H1 (cell line): Measurements from ENCODE around the gene KAT14. TPM values are rescaled to one million over a fixed set of nuclear protein-coding genes. Genes with fewer than 3 reads are reported as not detected.
"Not testable (repeated sequence)": the region's sequence is repeated elsewhere in the genome, so short reads cannot be mapped to it uniquely, and the experiment has no call there.

Experiments
- CTCF ChIA-PET: fragments of 300-600 bp; sonication (Branson Sonifier 250); formaldehyde crosslinking; loops from one replicate; lab custom pipeline; 2021; ENCODE audit not compliant: partially characterized antibody; lab: Charles Lee
- POLR2A ChIA-PET: fragments of 300-600 bp; sonication (Branson Sonifier 250); formaldehyde crosslinking; loops from one replicate; lab custom pipeline; 2021; ENCODE audit warnings: inconsistent platforms; ENCODE audit not compliant: partially characterized antibody; lab: Charles Lee
- DNase-seq, 2 experiments: peaks; one replicate each; pipeline versions ENCODE4 v3.0.0 to v3.0.0-alpha.2; 2010 to 2022; ENCODE audit warnings: low spot score in 2 of 2, low read depth in 1 of 2, mixed read lengths in 1 of 2
- FAIRE-seq: peaks from 2 replicates; lab custom pipeline; 2011; peaks lifted over from hg19 to GRCh38; lab: Jason Lieb, UNC
- H2AFZ ChIP-seq: 2 replicates; pipeline ENCODE4 v1.8.1; 2012; ENCODE audit warnings: low read length, inconsistent platforms
- H2AK5ac ChIP-seq: 2 replicates; pipeline ENCODE4 v1.6.1; 2013; ENCODE audit warnings: low read depth, low read length
- H2BK120ac ChIP-seq: replicated peaks from 2 replicates; pipeline ENCODE3; 2013; ENCODE audit warnings: low read depth, low read length, inconsistent platforms
- H2BK12ac ChIP-seq: 2 replicates; pipeline ENCODE4 v1.6.1; 2013; ENCODE audit warnings: low read depth, low read length
- H2BK15ac ChIP-seq: 2 replicates; pipeline ENCODE4 v1.6.1; 2013; ENCODE audit warnings: low read length
- H2BK20ac ChIP-seq: 2 replicates; pipeline ENCODE4 v1.6.1; 2013; ENCODE audit warnings: low read length
- H2BK5ac ChIP-seq: 2 replicates; pipeline ENCODE4 v1.6.1; 2013; ENCODE audit warnings: low read depth, low read length
- H3K14ac ChIP-seq: 2 replicates; pipeline ENCODE4 v1.6.1; 2013; ENCODE audit warnings: inconsistent platforms; ENCODE audit not compliant: insufficient read length
- H3K18ac ChIP-seq: 2 replicates; pipeline ENCODE4 v1.6.1; 2013; ENCODE audit warnings: low read length; ENCODE audit errors: extremely low read depth
- H3K23ac ChIP-seq: 2 replicates; pipeline ENCODE4 v1.6.1; 2013; ENCODE audit warnings: inconsistent platforms; ENCODE audit not compliant: insufficient read length
- H3K23me2 ChIP-seq: 2 replicates; pipeline ENCODE4 v1.6.1; 2013; ENCODE audit warnings: low read depth, low read length
- H3K27ac ChIP-seq: 2 replicates; pipeline ENCODE4 v1.6.1; 2011; ENCODE audit warnings: low read depth, low read length, inconsistent platforms
- H3K27me3 ChIP-seq, 4 experiments: replicated peaks in 1 of 4; 1 replicate in 1 of 4; 2 replicates in 3 of 4; pipeline versions ENCODE4 v1.6.1 to v1.8.1; 2011 to 2013; ENCODE audit warnings: low read length in 3 of 4, mild to moderate bottlenecking in 3 of 4, inconsistent platforms in 2 of 4, mixed read lengths in 2 of 4, moderate library complexity in 1 of 4; ENCODE audit not compliant: control insufficient read depth in 3 of 4, insufficient read depth in 3 of 4; ENCODE audit errors: extremely low read depth in 1 of 4
- H3K36me3 ChIP-seq, 4 experiments: 2 replicates each; pipeline versions ENCODE4 v1.6.1 to v1.8.1; 2011 to 2013; ENCODE audit warnings: mild to moderate bottlenecking in 4 of 4, low read length in 3 of 4, moderate library complexity in 2 of 4, control low read depth in 1 of 4, inconsistent platforms in 1 of 4; ENCODE audit not compliant: insufficient read depth in 4 of 4, control insufficient read depth in 2 of 4
- H3K4ac ChIP-seq: replicated peaks from 2 replicates; pipeline ENCODE3; 2013; ENCODE audit warnings: low read length, low read depth, mixed read lengths, inconsistent platforms; ENCODE audit not compliant: insufficient read length
- H3K4me1 ChIP-seq, 4 experiments: replicated peaks in 1 of 4; 1 replicate in 1 of 4; 2 replicates in 3 of 4; pipeline versions ENCODE4 v1.6.1 to v1.8.1; 2011 to 2013; ENCODE audit warnings: low read length in 3 of 4, inconsistent platforms in 2 of 4, mixed read lengths in 1 of 4; ENCODE audit not compliant: insufficient read depth in 4 of 4, control insufficient read depth in 3 of 4
- H3K4me2 ChIP-seq, 2 experiments: 2 replicates each; pipeline versions ENCODE4 v1.6.1 to v1.8.1; 2011 to 2013; ENCODE audit warnings: low read depth in 2 of 2, low read length in 2 of 2, control low read depth in 1 of 2, inconsistent platforms in 1 of 2, mild to moderate bottlenecking in 1 of 2; ENCODE audit not compliant: insufficient read depth in 1 of 2
- H3K4me3 ChIP-seq, 4 experiments: fragments of 200-600, 300-600 bp in 1 of 4; sonication (generic), shearing (Covaris generic), sonication (Bioruptor Twin) in 1 of 4; 2 replicates each; pipeline versions ENCODE4 v1.5.1 to v1.8.1; 2011 to 2016; ENCODE audit warnings: low read length in 4 of 4, low read depth in 3 of 4, control low read depth in 2 of 4, inconsistent platforms in 2 of 4, mild to moderate bottlenecking in 2 of 4, mixed read lengths in 1 of 4, moderate library complexity in 1 of 4; ENCODE audit not compliant: insufficient read depth in 2 of 4; ENCODE audit errors: extremely low read depth in 1 of 4
- H3K56ac ChIP-seq: replicated peaks from 2 replicates; pipeline ENCODE3; 2013; ENCODE audit warnings: low read depth, mild to moderate bottlenecking, mixed read lengths, low read length, inconsistent platforms; ENCODE audit not compliant: insufficient read length
- H3K79me1 ChIP-seq: 2 replicates; pipeline ENCODE4 v1.6.1; 2013; ENCODE audit warnings: low read depth, low read length, control low read depth
- H3K79me2 ChIP-seq, 2 experiments: 2 replicates each; pipeline versions ENCODE4 v1.6.1 to v1.8.1; 2012 to 2013; ENCODE audit warnings: low read length in 2 of 2, mild to moderate bottlenecking in 2 of 2, inconsistent platforms in 1 of 2; ENCODE audit not compliant: insufficient read depth in 2 of 2, control insufficient read depth in 1 of 2
- H3K9ac ChIP-seq, 4 experiments: replicated peaks in 1 of 4; 1 replicate in 1 of 4; 2 replicates in 3 of 4; pipeline versions ENCODE4 v1.6.1 to v1.8.1; 2011 to 2013; ENCODE audit warnings: low read depth in 3 of 4, low read length in 3 of 4, control low read depth in 2 of 4, mild to moderate bottlenecking in 2 of 4, moderate library complexity in 2 of 4, inconsistent platforms in 1 of 4; ENCODE audit errors: extremely low read depth in 1 of 4
- H3K9me3 ChIP-seq, 2 experiments: 2 replicates each; pipeline versions ENCODE4 v1.6.1 to v1.8.1; 2012 to 2013; ENCODE audit warnings: mild to moderate bottlenecking in 2 of 2, moderate library complexity in 2 of 2, control low read depth in 1 of 2, inconsistent platforms in 1 of 2, low read depth in 1 of 2, low read length in 1 of 2, mixed read lengths in 1 of 2; ENCODE audit not compliant: insufficient read depth in 2 of 2
- H4K20me1 ChIP-seq, 2 experiments: replicated peaks in 1 of 2; 2 replicates each; pipeline versions ENCODE3 to v1.8.1; 2011 to 2013; ENCODE audit warnings: inconsistent platforms in 2 of 2, low read length in 2 of 2, mild to moderate bottlenecking in 1 of 2; ENCODE audit not compliant: insufficient read depth in 2 of 2, control insufficient read depth in 1 of 2
- H4K5ac ChIP-seq: 2 replicates; pipeline ENCODE4 v1.6.1; 2013; ENCODE audit warnings: low read length, low read depth, mixed read lengths, inconsistent platforms; ENCODE audit not compliant: insufficient read length
- H4K8ac ChIP-seq: 2 replicates; pipeline ENCODE4 v1.8.0; 2013; ENCODE audit warnings: mild to moderate bottlenecking, moderate library complexity, low read length, inconsistent platforms; ENCODE audit not compliant: insufficient read depth; ENCODE audit errors: extremely low read depth
- H4K91ac ChIP-seq: replicated peaks from 2 replicates; pipeline ENCODE3; 2013; ENCODE audit warnings: low read length, mixed read lengths, inconsistent platforms; ENCODE audit not compliant: insufficient read length
- SIN3A ChIP-seq, 2 experiments: IDR thresholded peaks in 1 of 2; conservative IDR thresholded peaks in 1 of 2; 2 replicates each; pipeline ENCODE4 v1.6.1; 2011 to 2012; ENCODE audit warnings: low read length in 2 of 2, improper control_type of control experiment in 1 of 2, low read depth in 1 of 2, mild to moderate bottlenecking in 1 of 2
- SP1 ChIP-seq: IDR thresholded peaks from 2 replicates; pipeline ENCODE4 v1.6.1; 2011; ENCODE audit warnings: low read depth, low read length
- SRF ChIP-seq: IDR thresholded peaks from 2 replicates; pipeline ENCODE4 v1.6.1; 2011; ENCODE audit warnings: mild to moderate bottlenecking, low read depth, low read length, moderate library complexity
- polyA plus RNA-seq, 7 experiments: library from polyadenylated mRNA; depleted of rRNA in 3 of 7; stranded (reverse) in 5 of 7; unstranded in 2 of 7; fragments of >200 nt in 5 of 7; fragments of 200-250 nt in 2 of 7; gene quantifications; 1 replicate in 5 of 7; 2 replicates in 1 of 7; 4 replicates in 1 of 7; pipeline versions ENCODE4 v1.2.1 to v1.2.3, GENCODE V29; 2011 to 2013; ENCODE audit warnings: missing spikeins in 2 of 7, mixed read lengths in 2 of 7
- total RNA-seq: library from RNA; stranded (reverse); fragmentation: NEBNext Ultra II Directional; extraction: Animal tissue kit (Norgen Biotek cat#: 25700); gene quantifications from 2 replicates; pipeline ENCODE4 v1.2.1, GENCODE V29; 2021

Gene KAT14
- total and polyA plus RNA-seq, 2 of the 8 experiments (the other 6 are each of a cell fraction or from before 2014, with no cell fraction given), result 17.3 to 29.3 TPM

DNA sequence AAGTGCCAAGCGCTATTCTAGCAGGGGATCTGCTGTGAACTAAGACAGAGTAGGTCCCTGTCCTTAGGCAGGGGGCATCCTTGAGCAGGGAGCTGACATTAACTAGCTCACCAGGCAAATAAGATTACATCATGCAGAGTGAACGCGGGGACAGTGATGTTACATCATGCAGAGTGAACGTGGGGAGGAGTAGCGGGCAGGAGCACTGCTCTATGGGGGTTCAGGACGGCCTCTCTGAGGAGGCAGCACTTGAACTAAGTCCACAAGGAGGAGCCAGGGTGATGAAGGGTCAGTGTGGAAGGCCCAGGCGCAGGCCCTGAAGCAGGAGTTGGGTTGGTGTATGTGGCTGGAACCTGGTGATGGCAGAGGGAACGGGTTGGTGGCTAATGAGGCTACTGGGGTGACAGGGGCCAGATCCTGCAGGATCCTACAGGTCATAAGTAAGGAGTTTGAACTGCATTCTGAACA is 38.7 kb downstream of the KAT14 start (continued):
- TF ChIP-seq SP1, result no peak
- TF ChIP-seq SRF, result no peak
- no peak for TF ChIP-seq SIN3A (conservative IDR thresholded peaks at IDR 0.05 in 1 of 2, IDR thresholded peaks at IDR 0.05 in 1 of 2; ENCODE audit: low read depth in 1 of 2, low read length in 2 of 2)

DNA sequence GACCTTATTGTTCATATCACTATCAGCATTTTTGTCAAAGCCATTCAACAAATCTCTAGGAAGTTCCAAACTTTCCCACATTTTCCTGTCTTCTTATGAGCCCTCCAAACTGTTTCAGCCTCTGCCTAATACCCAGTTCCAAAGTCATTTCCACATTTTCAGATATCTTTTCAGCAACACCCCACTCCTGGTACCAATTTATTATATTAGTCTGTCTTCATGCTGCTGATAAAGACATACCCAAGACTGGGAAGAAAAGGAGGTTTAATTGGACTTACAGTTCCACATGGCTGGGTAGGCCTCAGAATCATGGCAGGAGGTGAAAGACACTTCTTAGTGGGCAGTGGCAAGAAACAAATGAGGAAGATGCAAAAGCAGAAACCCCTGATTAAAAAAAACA is 42.7 kb downstream of the KAT14 start:
- H2AFZ ChIP-seq, H3K18ac ChIP-seq, H3K4me3 ChIP-seq, H3K14ac ChIP-seq, H3K23me2 ChIP-seq, DNase-seq, H3K79me2 ChIP-seq, H2AK5ac ChIP-seq, H3K23ac ChIP-seq, H3K79me1 ChIP-seq, H2BK20ac ChIP-seq, H2BK15ac ChIP-seq, POLR2A ChIA-PET, FAIRE-seq, H3K4ac ChIP-seq, H3K56ac ChIP-seq, H4K91ac ChIP-seq, H3K27ac ChIP-seq, H4K5ac ChIP-seq, H3K4me2 ChIP-seq, H2BK5ac ChIP-seq, H4K8ac ChIP-seq, H3K9ac ChIP-seq, H3K27me3 ChIP-seq, H3K9me3 ChIP-seq, H4K20me1 ChIP-seq, H2BK120ac ChIP-seq, CTCF ChIA-PET, H3K4me1 ChIP-seq, H2BK12ac ChIP-seq: not testable (repeated sequence)
- peaks cover 4 to 35% (median 24%) of the 10 kb centered on the region in 4 experiments; a peak in 7 of 8 replicates for H3K36me3 ChIP-seq
